ENCODE results near the gene DAB2IP.

The DAB2IP gene

DNA sequence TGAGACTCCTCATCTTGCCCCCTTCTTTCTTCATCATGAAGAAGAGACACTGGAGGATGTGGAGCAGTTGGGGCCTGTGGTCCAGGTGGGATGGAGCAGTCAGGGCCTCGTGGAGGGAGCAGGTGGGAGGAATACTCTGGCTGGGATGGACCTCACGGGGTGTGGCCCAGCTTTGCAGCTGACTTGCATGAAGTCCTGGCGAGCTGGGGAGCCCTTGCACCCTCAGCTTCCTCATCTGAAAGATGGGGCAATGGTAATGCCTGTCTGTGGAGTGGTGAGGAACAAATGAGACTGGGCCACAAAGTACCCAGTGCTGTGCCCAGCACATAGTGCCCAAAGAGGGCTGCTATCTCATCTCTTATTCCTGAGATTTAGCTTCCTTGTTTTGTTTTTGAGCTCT lies 91.5 kb downstream of the DAB2IP start:
- no peak for DNase-seq (ENCODE audit: low read depth in 2 of 2, low spot score in 1 of 2)

DNA sequence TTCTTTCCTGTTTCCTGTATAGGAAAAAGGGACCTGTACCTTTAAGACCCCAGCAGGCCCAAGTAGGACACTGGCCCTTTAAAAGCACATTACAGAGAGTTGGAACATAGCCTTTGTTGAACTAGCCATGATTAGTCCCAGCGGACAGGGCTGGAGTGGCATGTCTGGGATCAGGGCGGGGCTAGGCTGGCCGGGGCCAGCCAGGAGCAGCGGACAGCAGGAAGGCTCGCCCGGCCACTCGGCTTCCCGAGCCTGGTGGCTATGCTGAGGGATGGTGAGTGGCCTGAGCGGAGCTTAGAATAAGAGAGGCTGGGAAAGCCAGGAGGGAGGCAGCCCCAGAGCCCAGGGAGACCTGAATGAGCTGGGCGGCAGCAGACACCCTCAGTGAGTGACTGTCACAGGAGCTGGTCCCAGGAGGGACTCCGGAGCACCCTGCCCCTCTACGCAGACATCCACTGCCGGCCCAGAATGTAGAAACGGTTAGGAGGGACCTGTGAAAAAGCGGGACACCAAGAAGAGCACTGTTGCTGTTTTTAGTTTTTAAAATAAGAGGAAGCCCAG lies 92.1 kb downstream of the DAB2IP start:
- DNase-seq (ENCODE audit: low read depth in 2 of 2, low spot score in 1 of 2), result no peak

DNA sequence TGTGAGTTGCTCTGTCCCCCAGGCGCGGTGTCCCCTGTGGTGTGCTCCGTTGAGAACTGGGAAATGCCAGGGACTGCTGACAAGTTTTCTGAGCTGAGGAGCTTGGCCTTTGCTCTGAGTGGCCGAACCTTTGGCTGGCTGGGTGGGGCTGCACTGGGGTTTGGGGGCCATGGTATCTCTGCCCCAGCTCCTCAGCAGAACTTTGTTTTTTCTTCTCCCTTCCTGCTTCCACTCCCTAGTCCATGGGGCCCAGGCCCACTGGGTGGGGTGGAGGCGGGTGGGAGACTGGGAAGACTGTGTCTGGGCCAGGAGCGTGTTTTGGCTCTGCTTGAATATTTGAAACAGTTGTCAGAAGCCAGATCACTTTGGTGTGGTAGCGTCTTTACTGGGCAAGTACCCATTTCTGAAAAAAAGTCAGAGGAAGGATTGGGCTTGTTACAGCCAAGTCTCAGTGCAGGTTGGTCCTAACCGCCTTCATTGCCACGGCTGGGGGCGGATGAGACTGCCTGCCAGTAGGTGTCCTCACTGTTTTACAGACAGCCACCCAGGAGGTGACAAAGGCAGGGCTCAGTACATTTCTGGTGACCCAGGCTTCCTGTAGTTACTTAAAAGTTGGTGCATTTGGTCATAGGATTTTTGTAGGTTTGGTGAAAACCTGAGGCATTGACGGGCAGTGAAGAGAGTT lies 92.7 kb downstream of the DAB2IP start:
- DNase-seq (ENCODE audit: low read depth in 2 of 2, low spot score in 1 of 2), result no peak

DNA sequence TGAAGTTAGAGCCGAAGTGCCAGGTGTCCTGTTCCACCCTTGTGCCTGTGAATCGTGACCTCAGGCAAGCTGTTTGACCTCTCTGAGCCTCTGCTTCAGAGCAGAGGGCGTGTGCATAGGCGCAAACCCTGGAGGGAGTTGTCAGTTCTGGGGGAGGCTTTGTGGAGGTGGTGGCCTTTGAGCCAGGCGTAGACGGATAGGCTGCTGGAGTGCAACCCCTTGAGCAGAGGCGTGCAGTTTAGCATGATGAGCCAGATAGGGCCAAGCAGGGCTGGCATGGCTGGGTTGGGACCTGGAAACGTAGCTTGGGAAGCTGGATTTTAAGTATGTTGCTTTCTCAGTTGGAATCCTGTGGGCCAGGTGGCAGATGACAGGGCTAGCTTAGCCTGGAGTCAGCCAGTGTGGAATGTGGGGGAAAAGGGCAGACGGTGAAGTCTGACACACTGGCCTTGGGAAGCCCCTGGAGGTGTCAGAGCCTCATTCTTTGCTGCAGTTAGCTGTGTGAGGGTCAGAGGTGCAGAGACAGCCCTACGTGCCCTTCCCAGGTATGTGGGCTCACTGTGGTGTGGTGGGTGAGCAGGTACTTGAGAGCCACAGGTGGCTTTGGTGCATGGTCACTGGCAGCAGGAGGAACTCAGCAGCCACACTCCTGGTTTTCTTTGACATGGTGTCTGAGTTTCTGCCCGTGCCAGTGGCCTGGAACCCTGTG lies 93.4 kb downstream of the DAB2IP start:
- DNase-seq (ENCODE audit: low read depth in 2 of 2, low spot score in 1 of 2), result no peak

GRCh38 chr9:121745396-121745695 lies 93.9 kb downstream of the DAB2IP start:
- DNase-seq (ENCODE audit: low read depth in 2 of 2, low spot score in 1 of 2), result no peak

DNA sequence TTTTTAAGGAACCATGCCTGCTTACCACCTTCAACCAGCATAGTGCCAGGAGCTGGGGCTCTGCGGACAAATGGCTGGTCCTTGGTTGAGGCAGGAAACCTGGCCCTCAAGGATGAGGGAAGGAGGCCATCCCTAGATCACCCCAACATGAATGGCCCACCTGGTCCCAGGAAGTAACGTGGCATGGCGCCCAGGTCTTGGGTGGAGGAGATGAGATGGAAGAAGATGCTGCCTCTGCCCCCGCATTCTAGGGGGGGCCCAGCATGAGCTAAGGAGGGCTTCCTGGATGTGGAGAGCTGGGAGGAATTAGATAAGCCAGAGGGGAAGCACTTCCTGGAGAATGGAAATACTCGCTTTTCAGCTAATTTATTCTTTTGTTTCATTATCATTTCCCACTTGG lies 95.0 kb downstream of the DAB2IP start:
- DNase-seq (ENCODE audit: low read depth in 2 of 2, low spot score in 1 of 2), result no peak

- DNase-seq (ENCODE audit: low read depth in 2 of 2, low spot score in 1 of 2), result no peak
Measured at GRCh38 chr9:121746866-121747265, 95.4 kb downstream of the DAB2IP start.

GRCh38 chr9:121748074-121748473 lies 96.6 kb downstream of the DAB2IP start:
- no peak for DNase-seq (ENCODE audit: low read depth in 2 of 2, low spot score in 1 of 2)

- DNase-seq (ENCODE audit: low read depth in 2 of 2, low spot score in 1 of 2), result no peak
Measured at GRCh38 chr9:121748727-121749423, 97.4 kb downstream of the DAB2IP start.

- no peak for DNase-seq (ENCODE audit: low read depth in 2 of 2, low spot score in 1 of 2)
Measured at GRCh38 chr9:121749614-121750013, 98.2 kb downstream of the DAB2IP start.

GRCh38 chr9:121750259-121750714 lies 98.9 kb downstream of the DAB2IP start:
- no peak for DNase-seq (ENCODE audit: low read depth in 2 of 2, low spot score in 1 of 2)

GRCh38 chr9:121750715-121751623 lies 99.5 kb downstream of the DAB2IP start:
- no peak for DNase-seq (ENCODE audit: low read depth in 2 of 2, low spot score in 1 of 2)

- no peak for DNase-seq (ENCODE audit: low read depth in 2 of 2, low spot score in 1 of 2)
Measured at GRCh38 chr9:121751686-121752445, 100.4 kb downstream of the DAB2IP start.

GRCh38 chr9:121752929-121753328 lies 101.5 kb downstream of the DAB2IP start:
- no peak for DNase-seq (ENCODE audit: low read depth in 2 of 2, low spot score in 1 of 2)

GRCh38 chr9:121753802-121754654 lies 102.6 kb downstream of the DAB2IP start:
- no peak for DNase-seq (ENCODE audit: low read depth in 2 of 2, low spot score in 1 of 2)

- DNase-seq (ENCODE audit: low read depth in 2 of 2, low spot score in 1 of 2), result no peak
Measured at GRCh38 chr9:121754655-121755436, 103.4 kb downstream of the DAB2IP start.

GRCh38 chr9:121755581-121755980 lies 104.1 kb downstream of the DAB2IP start:
- DNase-seq (ENCODE audit: low read depth in 2 of 2, low spot score in 1 of 2), result no peak

- no peak for DNase-seq (ENCODE audit: low read depth in 2 of 2, low spot score in 1 of 2)
Measured at GRCh38 chr9:121756474-121757280, 105.2 kb downstream of the DAB2IP start.
